ENCODE data around the gene TAS2R1.
"Not testable (repeated sequence)": the region's sequence is repeated elsewhere in the genome, so short reads cannot be mapped to it uniquely, and the experiment has no call there.

TAS2R1 gene

DNA sequence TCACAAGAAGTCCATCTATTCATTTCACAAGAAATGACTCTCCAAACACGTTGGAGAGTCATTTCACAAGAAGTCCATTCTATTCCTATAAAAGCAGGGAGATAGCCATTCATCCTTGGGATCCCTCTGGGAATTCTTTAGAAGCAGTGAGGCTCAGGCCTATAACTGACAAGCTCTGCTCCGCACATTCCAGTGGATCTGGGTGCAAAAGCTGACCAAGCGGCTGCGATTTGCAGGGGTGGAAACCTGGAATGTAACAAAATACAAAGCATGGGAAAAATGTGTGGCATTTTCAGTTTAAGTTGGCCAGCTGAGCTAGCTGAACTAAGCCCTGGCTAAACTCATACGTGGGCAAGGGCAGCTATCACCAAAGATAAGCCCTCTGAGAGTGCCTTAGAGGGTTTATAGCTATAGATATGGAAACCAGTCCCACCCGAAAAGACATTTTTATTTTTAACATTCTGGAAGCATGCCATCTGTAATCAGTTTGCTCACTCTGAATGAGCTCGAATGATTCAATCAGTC lies 8.7 kb downstream of the TAS2R1 start:
- DNase-seq: no peak

DNA sequence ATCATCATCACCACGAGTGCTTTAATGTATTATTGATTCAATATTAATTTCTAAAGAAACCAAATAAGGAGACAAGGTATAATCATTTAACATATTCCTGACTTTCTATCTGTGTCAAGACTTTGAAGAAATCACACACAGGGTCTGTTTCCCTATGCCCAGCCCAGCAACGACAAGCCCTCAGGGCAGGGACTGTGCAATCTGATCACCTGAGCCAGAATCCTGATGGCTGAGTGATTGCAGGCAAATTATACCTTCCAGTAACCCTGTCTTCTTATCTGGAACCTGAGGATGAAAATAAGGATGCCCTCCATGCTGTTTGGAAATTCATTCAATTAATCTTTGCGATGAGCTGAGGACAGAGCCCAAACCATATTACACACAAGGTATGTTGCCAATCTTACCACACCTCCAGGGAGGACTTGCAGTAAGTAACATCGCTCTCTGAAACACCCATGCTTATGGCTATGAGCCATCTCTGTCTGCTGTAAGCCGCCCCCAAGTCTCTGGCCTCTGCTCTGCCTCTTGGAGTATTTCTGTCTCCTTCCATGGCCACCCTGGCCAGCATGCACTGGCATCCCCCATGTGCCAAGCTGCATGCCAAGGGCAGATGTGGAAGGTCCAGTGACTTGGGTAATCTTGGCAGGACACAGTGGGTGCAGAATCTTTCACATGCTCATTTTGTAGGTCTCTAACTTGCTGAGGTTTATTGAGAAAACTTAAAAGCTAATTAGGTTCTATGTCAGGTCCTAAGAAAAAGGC lies 10.6 kb downstream of the TAS2R1 start:
- no peak for DNase-seq

DNA sequence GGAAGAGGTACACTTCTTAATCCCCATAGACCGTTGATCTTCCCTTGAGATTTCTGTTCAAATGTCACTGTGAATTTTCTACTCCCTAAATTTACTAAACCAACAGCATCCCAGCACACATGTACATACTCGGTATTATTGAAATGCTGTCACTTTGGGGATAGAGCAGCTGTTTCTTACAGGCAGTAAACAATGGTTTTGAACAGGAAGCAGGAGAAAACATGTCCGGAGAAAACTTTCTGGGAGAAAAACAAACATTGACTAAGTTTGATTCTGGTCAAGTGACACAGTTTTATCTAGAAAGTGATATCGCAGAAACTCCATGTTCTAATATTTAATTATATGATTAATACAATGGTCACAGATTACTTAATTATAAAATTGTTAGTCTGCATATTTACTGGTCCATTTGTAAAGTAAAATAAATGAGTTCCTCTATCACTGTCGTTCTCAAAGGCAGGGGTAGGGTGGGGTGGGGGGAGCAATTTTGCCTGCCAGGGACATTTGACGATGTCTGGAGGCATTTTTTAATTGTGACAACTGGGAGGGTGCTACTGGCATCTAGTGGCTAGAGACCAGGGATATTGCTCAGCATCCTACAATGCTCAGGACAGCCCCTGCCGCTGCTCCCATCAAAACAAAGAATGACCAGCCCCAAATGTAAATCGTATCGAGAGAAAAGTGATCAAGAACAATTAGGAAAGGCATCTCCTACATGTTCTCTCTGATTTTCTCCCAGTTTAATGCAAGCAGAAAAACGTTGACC lies 12.2 kb downstream of the TAS2R1 start:
- DNase-seq: no peak

DNA sequence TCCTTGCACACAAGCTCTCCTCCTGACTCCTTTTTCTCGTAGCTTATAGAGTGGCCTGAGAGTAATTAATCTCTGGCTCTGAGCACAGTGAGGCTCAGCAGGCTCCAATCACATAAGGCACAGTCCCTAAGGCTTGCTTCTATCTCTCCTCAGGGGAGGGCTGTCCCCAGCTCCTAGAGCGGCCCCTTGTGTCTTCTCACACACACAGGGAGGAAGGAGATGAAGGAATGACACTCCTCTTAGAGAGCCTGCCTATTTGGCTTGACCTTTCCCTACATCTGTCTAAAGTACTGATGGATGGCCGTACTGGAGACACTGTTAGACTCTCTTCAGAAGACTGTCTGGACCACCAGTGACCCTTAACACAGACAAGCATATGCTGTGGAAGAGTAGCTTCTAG lies 12.9 kb downstream of the TAS2R1 start:
- no peak for DNase-seq

DNA sequence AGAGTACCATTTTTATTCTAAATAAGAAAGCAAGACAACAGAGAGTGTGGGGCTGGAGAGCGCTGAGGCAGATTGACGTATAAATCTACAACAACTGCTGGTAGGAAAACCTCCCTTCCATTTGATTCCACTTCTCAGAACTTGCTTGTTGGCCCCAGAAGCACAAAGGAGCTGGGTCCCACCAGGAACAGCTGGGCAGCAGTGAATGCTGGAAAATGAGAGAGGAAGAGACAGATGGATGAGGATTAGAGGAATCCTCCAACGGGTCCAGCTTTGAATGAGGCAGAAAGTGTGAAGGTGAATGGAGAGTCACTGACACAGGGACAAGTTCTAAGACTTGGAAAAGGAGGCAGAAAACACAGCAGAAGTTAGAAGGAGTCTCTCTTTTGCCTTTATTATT lies 14.8 kb downstream of the TAS2R1 start:
- no peak for DNase-seq

DNA sequence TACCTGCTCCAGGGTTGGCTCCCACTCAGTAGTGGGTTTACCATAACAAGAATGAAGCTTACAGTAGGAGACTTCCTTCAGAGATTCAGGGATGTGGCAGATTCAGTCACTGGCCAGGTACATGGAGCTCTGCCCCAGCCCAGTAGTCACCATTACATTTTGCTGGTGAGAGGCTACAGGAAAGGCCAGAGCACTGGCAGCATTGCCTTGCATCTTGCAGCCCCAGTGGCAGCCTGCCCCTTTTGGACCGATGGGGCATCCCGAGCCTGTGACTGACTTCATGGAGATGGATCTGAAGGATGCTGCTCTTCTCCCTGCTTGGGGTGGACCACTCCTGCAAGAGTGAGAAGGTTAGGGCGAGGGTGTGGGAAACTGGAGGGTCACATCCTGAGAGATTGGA lies 16.8 kb downstream of the TAS2R1 start:
- no peak for DNase-seq

DNA sequence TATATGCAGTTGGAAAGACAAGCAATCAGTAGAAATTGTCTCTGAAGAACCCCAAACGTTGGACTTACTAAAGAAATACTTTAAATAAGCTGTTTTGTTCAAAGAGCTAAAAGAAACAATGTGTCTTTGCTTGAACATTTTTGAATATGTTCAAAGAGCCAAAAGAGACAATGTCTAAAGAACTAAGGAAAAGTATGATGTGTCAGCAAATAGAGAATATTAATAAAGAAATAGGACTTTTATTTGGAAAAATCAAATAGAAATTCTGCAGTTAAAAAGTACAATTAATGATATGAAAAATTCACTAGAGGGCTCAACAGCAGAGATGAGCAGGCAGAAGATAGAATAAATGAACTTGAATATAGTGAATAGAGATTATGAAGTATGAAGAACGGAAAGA lies 19.2 kb downstream of the TAS2R1 start:
- DNase-seq: no peak

DNA sequence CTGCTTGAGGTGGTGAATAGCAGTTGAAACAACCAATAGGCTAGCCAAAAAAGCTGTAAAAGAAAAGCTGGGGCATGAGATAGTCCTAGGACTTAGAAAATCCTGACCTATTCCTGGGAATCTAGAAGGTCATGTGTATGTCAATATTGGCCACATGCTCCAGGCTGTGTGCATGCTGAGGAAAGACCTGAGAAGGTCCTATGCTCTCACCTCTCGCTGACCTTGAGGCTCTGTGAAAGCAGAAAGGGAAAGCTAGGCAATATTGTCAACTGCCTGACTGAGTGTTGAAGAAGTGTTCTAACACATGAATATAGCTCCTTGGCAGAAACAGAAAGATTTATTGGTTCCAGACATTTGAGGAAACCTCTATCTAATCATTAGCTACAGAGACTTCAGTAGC lies 19.8 kb downstream of the TAS2R1 start:
- no peak for DNase-seq

DNA sequence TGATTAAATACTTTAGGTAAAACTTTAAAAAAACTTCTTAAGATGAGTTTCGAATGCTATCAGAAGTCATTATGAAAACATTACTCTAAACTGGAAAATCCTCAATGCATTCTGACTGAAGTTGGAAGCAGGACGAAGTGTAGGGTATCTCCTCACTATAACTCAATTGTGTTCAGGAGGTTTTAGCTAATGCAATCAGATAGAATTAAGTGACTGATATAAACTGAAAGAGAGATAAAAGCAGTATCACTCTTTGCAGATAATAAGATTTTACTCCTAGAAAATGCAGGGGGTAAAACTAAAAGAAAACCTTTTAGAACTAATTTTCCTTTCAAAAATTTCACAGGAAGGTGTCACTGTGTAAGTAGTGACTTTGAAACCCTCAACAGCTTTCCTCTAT lies 22.1 kb downstream of the TAS2R1 start:
- DNase-seq: no peak

DNA sequence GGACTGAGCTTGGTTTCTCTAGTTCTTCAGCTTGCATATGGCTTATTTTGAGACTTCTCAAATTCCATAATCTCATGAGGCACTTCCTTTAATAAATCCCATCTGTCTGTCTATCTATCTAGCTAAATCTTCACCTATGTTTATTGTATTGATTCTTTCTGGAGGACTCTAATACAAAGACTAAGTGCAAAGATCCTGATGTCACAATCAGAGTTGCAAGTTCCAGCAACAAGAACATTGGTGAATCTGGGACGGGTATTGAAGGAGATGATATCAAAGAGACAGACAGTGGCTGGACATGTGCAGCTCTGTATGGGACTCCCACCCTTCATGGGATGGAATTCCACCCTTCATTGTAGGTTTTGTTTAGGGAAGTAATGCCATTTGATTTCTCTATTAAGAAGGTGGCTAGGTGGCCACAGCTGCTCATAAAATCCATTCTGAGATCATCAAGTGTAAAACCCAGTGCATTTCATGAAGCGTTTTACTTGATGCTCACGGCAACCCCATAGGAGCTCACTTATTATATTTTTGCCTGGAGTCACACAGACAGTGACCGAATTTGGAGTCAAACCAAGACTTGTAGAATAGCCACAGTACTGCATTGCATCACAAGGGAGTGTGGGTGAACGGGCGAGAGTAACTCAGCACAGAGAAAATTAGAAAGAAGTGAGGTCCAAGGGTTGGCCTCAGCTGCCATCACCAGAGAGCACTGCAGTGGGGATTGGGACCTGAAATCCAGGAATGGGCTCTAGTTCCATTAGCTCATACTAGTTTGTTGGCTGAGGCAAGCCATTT lies 24.9 kb downstream of the TAS2R1 start:
- DNase-seq: no peak

DNA sequence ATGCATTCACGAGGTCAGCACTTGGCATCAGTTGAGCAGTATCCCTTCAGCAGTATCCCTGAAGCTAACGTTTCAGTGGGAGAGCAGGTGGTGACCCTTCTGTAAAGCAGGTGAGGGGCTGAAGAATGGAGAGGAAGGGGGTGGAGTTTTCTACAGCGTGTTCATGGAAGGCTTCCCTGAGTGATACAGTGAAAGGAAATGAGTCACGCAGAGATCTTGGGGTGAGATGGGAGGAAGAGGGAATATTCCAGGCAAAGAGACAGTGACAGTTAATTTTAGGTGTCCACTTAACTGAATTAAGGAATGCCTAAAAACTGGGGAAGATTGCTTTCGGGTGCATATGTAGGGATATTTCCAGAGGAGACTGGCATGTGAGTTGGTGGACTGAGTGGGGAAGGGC lies 25.7 kb downstream of the TAS2R1 start:
- no peak for DNase-seq

DNA sequence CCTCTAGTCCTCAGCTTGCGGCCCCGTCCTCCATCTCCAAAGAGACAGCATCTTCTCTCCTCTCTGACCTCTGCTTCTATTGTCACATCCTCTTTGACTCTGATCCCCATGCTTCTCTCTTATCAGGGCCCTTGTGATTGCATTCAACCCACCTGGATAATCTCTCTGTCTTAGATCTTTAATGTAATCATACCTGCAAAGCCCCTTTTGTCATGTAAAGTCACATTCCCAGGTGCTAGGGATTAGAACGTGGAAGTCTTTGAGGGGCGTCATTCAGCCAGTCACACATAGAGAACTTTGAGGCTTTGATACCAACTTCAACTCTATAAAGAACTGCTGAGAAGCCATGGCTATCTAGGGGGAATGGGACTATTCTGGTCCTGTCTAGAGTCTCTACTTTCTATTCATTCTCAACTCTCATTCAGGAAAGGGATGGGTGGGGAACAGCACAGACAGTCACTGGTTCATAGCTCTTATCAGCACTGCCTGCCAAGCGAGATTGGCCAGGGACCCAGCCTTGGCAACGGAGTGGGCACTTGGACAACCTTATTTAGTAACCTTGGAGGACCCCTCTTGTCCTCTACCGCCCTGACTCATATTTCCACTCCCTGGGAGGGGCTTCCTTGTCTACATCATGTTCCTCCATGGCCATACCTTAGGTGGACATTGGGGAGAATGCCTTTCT lies 29.0 kb downstream of the TAS2R1 start:
- DNase-seq: no peak

DNA sequence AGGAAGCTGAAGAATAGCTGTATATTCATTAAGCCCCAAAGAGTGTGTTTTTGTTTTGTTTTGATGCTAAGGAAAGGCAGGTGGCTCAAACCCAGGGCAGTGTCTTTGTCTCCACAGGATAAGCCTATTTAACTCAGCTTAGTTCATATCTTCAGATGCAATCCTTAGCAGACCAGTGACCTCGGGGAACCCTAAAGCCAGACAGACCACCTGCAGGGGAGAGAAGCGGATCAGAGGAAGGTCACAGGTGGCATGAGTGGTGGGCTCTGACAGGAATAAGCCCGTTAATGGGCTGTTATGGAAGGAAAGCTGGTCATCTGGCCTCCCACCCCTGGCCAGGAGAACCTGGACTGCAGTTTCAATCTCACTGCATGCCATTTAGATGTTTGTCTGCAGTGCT lies 30.8 kb downstream of the TAS2R1 start:
- no peak for DNase-seq

DNA sequence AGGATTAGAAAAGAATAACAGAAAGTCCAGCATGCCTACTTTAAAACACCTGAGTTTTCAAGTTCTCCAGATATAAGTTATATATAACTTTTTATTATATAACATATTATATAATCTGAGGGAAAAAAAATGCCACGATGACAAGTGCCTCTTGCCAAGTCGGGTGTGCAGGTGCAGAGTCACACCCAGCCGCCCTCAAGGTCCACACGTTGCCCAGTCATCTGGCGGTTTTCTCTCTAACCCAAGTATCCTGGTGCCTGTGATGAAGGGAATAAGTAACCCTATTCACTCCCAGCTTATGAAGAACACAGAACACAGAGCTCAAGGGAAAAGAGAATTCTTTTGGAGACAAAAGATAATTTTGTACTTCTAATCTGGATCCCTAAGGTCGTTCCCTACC lies 31.8 kb downstream of the TAS2R1 start:
- DNase-seq: not testable (repeated sequence)

DNA sequence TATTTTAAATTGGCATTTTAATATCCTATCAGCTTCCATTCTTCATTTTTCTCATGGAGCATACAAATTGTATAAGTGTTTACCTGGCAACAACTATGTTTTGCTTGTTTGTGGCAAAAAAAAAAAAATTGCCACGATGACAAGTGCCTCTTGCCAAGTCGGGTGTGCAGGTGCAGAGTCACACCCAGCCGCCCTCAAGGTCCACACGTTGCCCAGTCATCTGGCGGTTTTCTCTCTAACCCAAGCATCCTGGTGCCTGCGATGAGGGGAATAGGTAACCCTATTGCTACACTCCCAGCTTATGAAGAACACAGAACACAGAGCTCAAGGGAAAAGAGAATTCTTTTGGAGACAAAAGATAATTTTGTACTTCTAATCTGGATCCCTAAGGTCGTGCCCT lies 32.8 kb downstream of the TAS2R1 start:
- not testable (repeated sequence) for DNase-seq

DNA sequence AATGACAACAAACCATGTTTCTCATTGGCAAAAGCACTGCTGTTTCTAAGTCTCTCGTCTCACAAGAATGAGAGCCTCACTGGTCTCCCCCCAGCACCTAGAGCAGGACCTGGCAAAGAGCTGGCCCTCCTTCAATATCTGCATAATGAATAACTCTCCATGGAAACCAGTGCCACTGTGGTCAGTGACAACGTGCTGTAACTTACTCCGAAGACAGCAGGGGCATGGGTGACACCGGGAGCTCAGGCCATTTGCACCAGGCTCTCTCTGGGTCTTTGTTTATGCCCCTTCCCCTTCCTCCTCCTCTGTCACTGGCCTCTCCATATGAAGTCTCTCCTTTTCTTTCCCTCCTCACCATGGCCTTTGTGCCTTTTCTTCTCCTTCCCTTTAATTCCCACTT lies 33.3 kb downstream of the TAS2R1 start:
- no peak for DNase-seq

DNA sequence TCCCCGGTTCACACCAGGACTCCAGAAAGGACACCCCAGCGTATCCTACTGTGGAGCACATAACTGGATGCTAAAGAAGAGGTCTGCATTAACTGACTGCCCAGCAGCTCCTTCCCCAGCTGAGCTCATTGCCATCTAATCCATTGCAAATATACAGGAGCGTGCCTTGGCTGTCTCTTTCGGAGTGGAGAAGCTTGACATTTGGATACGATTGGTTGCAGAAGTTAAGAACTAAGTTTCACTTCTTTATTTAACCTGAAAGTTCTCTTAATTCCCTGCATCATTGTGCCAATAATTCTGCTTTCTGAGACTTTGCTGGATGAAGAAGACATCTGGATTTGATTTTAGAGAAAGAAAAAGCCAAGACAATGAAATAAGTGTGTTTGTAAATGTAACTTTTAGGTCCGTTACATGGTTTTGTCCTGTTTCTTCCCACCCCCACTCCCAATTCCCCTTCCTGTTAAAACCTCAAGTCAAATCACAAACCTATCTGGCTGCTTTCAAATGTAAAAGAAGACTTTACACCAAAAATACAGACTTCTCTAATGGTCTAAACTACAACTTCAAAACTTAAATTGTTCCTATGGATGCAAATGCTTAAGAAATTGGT lies 33.9 kb downstream of the TAS2R1 start:
- DNase-seq: no peak

DNA sequence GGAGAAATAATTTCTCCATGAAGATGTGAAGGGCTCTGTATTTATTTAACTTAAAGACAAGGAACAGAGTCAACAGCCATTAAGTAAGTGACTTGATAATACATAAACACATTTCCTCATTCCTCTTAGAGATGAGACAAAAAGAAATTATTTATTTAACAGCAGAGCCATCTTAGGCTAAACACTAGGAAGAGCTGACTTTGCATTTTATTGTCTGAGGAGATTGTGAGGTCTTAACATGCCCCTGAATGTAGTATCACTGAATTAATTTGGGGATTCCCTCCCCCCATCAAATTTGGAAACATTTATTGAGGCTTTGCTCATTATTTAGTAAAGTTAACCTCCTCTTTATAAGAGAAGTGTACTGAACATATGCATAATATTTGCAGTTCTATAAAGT lies 35.2 kb downstream of the TAS2R1 start:
- no peak for DNase-seq

DNA sequence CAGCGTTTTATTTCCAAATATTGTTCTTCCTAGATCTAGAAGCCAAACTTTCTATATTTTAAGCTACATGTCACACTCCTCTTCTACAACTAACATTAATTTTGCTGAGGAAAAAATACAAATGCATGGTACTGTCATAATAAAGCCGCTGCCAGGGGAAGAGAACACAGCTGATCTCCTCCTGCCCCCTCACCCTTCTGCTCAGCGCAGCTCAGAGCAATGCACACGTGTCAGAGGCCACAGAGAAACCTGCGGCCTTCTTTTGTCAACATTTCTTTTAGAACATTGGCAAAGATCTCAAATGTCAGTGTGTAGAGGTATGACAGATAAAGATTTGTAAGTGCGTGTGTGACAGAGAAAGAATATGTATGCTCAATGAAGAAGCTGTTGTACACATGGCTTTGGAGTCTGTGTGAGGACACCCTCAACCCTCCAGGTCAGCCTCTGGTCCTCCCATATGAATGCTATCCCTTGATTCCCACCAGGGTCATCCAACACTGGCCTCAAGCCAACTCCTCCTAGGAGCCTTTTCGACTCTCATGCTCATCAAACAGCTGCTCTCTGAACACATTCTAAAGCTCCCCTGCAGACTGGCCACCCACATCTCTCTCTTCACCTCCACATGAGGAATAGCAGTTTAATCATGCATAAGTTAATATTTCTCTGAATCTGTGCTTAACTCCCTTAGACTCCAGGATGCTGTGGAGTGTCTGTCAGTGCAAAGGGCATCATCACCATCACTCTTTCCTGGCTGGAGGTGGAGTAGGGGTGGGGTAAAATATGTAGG lies 40.9 kb downstream of the TAS2R1 start:
- DNase-seq: no peak

DNA sequence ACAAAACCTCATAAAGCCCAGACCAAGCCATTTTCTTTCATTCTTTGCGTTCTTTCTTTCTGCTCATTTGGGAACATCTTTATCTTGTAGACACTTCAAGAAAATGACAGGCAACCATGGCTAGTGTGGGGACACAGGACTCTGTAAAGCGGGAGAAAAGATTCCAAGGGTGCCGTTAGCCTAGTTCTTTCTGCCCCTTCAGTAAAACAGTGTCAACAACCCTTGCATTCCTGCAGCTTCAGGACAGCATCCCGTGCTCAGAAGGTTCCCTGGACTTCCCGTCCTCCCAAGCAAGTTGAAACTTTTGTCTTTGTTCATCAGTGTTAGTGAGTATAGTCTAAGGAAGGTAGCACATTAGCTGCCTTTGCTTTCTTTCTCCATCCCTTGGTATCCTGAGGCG lies 41.9 kb downstream of the TAS2R1 start:
- no peak for DNase-seq

DNA sequence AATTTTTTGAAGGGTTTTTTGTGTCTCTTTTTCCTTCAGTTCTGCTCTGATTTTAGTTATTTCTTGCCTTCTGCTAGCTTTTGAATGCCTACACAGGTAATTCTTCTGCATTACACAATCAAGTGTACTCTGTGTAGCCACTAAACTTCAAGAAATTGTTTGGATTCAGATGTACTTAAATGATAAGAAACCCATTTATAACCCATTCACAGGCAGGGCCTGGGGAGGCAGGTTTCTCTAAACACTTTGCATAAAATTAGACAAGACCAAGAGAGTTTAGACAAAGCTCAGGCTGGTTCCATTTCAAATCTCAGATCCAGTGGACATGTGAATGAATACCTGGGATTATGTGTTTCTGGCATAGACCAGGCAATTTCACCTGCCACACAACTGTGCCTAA lies 43.0 kb downstream of the TAS2R1 start:
- DNase-seq: no peak

DNA sequence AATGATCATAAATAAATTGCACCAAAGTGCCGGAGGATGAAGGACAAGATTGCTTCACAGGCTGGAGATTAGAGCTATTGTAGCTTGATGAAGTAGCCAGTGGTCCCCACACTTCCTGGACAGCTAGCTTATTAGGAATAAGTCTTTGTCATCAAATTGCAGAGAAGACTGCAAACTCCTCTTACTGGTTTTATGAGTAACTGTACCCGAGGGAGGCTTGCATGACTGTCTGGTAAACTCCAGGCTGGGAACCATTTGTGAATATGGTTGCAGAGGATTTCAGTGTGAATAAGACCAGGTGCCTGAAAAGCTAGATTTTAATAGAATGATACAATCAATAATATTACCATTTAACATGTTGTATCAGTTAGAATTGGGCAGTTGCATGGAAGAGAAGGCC lies 47.7 kb downstream of the TAS2R1 start:
- no peak for DNase-seq

Measured in cortex of kidney (tissue), 1 donor.